Stomach (tissue), 9 donors: Measurements from ENCODE around the gene CACNA2D4. TPM values are rescaled to one million over a fixed set of nuclear protein-coding genes. Genes with fewer than 3 reads are reported as not detected.

Experiments used
- DNase-seq, 2 donors: peaks; one replicate each; pipeline versions ENCODE4 v3.0.0 to v3.0.0-alpha.2; 2013 to 2019
- H3K27ac ChIP-seq, 5 donors: fragments of 200-600 bp in 4 of 5; sonication (generic) in 4 of 5; one replicate each; pipeline ENCODE4 v1.5.1; 2013 to 2019; ENCODE audit warnings: mild to moderate bottlenecking in 1 of 5, moderate library complexity in 1 of 5
- H3K27me3 ChIP-seq, 3 donors: fragments of 200-600 bp; sonication (generic); one replicate each; pipeline ENCODE4 v1.5.1; 2017 to 2019; ENCODE audit warnings: mixed run types in 1 of 3
- H3K36me3 ChIP-seq, 4 donors: fragments of 200-600 bp; sonication (generic); 1 replicate in 3 of 4; 2 replicates in 1 of 4; pipeline ENCODE4 v1.5.1; 2016 to 2019
- H3K4me1 ChIP-seq, 4 donors: fragments of 200-600 bp; sonication (generic); one replicate each; pipeline ENCODE4 v1.5.1; 2016 to 2019
- H3K4me3 ChIP-seq, 4 donors: fragments of 200-600 bp; sonication (generic) in 3 of 4; one replicate each; pipeline ENCODE4 v1.5.1; 2016 to 2019; ENCODE audit warnings: mild to moderate bottlenecking in 1 of 4
- H3K9me3 ChIP-seq, 4 donors: fragments of 200-600 bp; sonication (generic); one replicate each; pipeline ENCODE4 v1.5.1; 2016 to 2019
- CTCF ChIP-seq, 7 experiments: fragments of 450-650 bp in 4 of 7; fragments of 200-600 bp in 3 of 7; sonication (generic) in 3 of 7; IDR thresholded peaks; one replicate each; pipeline ENCODE4 v1.5.1; 2016 to 2019; ENCODE audit warnings: antibody characterized with exemption in 7 of 7, control low read depth in 2 of 7, mild to moderate bottlenecking in 1 of 7
- EP300 ChIP-seq: sonication (generic); formaldehyde crosslinking; IDR thresholded peaks from one replicate; pipeline ENCODE4 v1.6.1; 2017; ENCODE audit warnings: antibody characterized with exemption
- POLR2A ChIP-seq, 4 donors: fragments of 450-650 bp; IDR thresholded peaks; one replicate each; pipeline ENCODE4 v1.6.1; 2016; ENCODE audit warnings: antibody characterized with exemption in 4 of 4, control low read depth in 2 of 4, mild to moderate bottlenecking in 1 of 4, moderate library complexity in 1 of 4
- POLR2AphosphoS5 ChIP-seq, 3 donors: sonication (generic); formaldehyde crosslinking; IDR thresholded peaks; one replicate each; pipeline ENCODE4 v1.6.1; 2016; ENCODE audit warnings: antibody characterized with exemption in 3 of 3
- WGBS, 5 donors: extraction: QIAGEN DNeasy Blood & Tissue Kit in 3 of 5; methylation state at CpG; one replicate each; pipeline versions ENCODE4 v1.1.5 to v1.1.7; 2013 to 2018; 5-methylcytosine and 5-hydroxymethylcytosine counted together
- intact Hi-C: fragments of 100-400 bp; cut with DNase I; formaldehyde crosslinking; loops from one replicate; pipeline ENCODE4 v1.15.1; 2023; ENCODE audit warnings: low total_unique reads
- polyA plus RNA-seq, 3 donors: library from polyadenylated mRNA; stranded (reverse); fragments of 200-250 nt; gene quantifications; one replicate each; pipeline ENCODE4 v1.2.3, GENCODE V29; 2013
- total RNA-seq, 5 donors: library from RNA; depleted of rRNA; stranded (reverse); fragments of >200 nt; gene quantifications; one replicate each; pipeline versions ENCODE4 v1.1.0 to v1.2.3, GENCODE V29; 2014 to 2016
- donor health status: healthy with polysubstance abuse.
- donor health status: Bipolar disorder and iron deficiency.
- donor health status: healthy.

CACNA2D4 gene
- total and polyA plus RNA-seq, 8 donors = 0.58 to 3.5 (median 1.8) TPM; not detected in 1

- H3K27ac ChIP-seq = peak overlapping the region; percentile 72 to 86 (median 81)
- peaks cover 28 to 71% (median 51%) of the 10 kb centered on the region in 4 donors for H3K4me1 ChIP-seq
- DNase-seq = peak; percentile 2 to 38
- intact Hi-C loops = loop anchor here (5.0 to 10.0 kb wide), 2 partner anchors 140 to 303 kb away; no protein-coding TSS in a partner anchor
- no peak for TF ChIP-seq POLR2AphosphoS5 (IDR thresholded peaks at IDR 0.05)
- TF ChIP-seq POLR2A (IDR thresholded peaks at IDR 0.05) = no peak
- no peak for TF ChIP-seq CTCF (IDR thresholded peaks at IDR 0.05)
- no peak for TF ChIP-seq EP300
- H3K36me3 ChIP-seq = peaks cover 6 to 31% (median 26%) of the 10 kb centered on the region in 4 donors
- no peaks in the 10 kb centered on the region for H3K27me3 ChIP-seq
- H3K9me3 ChIP-seq = no peaks in the 10 kb centered on the region
- no peak overlapping the region for H3K4me3 ChIP-seq
- WGBS, 5 donors = 41 to 71% (median 54%) methylated on average over 12 of the region's 12 CpGs
These were observed 19.2 kb upstream of the CACNA2D4 start for GRCh38 chr12:1937481-1938224.

- TF ChIP-seq POLR2AphosphoS5 (IDR thresholded peaks at IDR 0.05) = peak; percentile 15 to 66 (median 20)
- TF ChIP-seq CTCF (IDR thresholded peaks at IDR 0.05) = no peak
- no peak for TF ChIP-seq EP300
- 27 to 61% (median 44%) methylated on average over 23 to 25 of the region's 25 CpGs for WGBS, 5 donors
- Histone ChIP-seq H3K36me3 (peaks cover 6 to 28% (median 25%) of the 10 kb centered on the region in 4 donors), H3K27me3 (no peaks in the 10 kb centered on the region), H3K9me3 (no peaks in the 10 kb centered on the region), H3K4me3 (peak overlapping the region; percentile 5 to 29 (median 9)), H3K27ac (peak overlapping the region; percentile 80 to 92 (median 83)), H3K4me1 (peaks cover 35 to 81% (median 60%) of the 10 kb centered on the region in 4 donors)
- intact Hi-C loops = loop anchor here (5.0 to 10.0 kb wide), 2 partner anchors 139 to 302 kb away; no protein-coding TSS in a partner anchor
- DNase-seq = peak; percentile 90 to 91
These were observed 18.2 kb upstream of the CACNA2D4 start for GRCh38 chr12:1936406-1937320.

- TF ChIP-seq POLR2A (IDR thresholded peaks at IDR 0.05) = no peak
- no peak for TF ChIP-seq EP300
- no peak for TF ChIP-seq CTCF (IDR thresholded peaks at IDR 0.05)
- TF ChIP-seq POLR2AphosphoS5 (IDR thresholded peaks at IDR 0.05) = peak; percentile 2 to 64 (median 53)
- 30 to 55% (median 49%) methylated on average over 21 of the region's 21 CpGs for WGBS, 5 donors
- peak overlapping the region; percentile 80 to 92 (median 83) for H3K27ac ChIP-seq
- intact Hi-C loops = loop anchor here (5.0 to 10.0 kb wide), 2 partner anchors 139 to 301 kb away; no protein-coding TSS in a partner anchor
- peaks cover 35 to 88% (median 60%) of the 10 kb centered on the region in 4 donors for H3K4me1 ChIP-seq
- no peaks in the 10 kb centered on the region for H3K27me3 ChIP-seq
- no peaks in the 10 kb centered on the region for H3K9me3 ChIP-seq
- H3K36me3 ChIP-seq = peaks cover 0 to 20% (median 16%) of the 10 kb centered on the region in 4 donors
- peak overlapping the region; percentile 5 to 29 (median 9) for H3K4me3 ChIP-seq
- DNase-seq = peak; percentile 1 to 90
These were observed 17.4 kb upstream of the CACNA2D4 start for GRCh38 chr12:1935700-1936378.
